GM19023 (cell line): Measurements from ENCODE around the gene IP6K3.

Experiments
- ATAC-seq: cut with Tn5 transposase; IDR thresholded peaks from one replicate; pipeline ENCODE4 v1.9.1; 2021; ENCODE audit warnings: mild to moderate bottlenecking, moderate library complexity; ENCODE audit not compliant: unreplicated experiment

The IP6K3 gene

DNA sequence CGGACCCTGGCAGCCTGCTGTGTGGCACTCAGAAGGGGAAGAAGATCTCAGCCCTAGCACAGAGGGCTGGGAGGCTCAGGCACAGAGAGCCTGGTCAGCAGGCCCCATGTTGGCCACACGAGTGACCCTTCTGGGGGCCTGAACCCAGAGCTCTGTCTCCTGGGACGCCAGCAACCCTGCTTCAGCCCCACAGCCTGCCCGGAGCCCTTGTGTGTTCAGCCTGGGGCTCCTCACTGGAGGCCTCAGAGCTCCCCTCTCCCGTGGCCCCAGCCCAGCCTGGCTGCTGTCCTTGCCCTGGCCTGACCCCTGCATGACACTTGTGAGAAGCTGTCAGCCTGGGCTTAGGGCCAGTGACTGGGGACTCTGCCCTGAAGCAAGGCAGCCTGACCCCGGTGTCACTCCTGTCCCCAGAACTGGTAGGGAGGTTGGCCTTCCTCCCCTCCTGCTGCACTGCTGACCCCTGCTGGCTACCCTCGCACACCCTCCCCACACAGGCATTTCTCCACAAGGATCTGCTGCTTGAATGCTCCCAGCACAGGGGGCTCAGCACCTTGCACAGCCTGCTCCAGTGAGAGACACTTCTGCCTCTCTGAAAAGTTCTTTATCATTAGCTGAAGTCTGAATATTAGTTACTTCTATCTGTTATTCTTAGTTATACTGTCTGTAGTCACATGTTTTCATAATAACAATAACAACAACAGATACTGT lies 15.4 kb upstream of the IP6K3 start:
- ATAC-seq, result no peak

DNA sequence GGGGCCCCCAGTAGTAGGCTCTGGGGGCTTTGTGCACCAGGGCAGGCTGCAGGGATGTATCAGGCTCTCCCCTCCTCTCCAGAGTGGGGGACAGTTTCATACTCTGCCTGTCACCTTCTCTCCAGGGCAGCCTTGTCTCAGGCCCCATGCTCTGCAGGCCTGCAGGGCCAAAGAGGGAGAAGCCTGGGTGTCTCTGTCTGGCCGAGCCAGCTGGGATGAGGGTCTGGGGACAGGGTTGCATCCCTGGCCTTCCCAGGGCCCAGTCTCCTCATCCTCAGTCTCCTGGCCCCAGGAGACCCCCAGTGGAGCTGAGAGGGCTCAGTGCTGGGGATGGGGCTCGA lies 14.8 kb upstream of the IP6K3 start:
- no peak for ATAC-seq

DNA sequence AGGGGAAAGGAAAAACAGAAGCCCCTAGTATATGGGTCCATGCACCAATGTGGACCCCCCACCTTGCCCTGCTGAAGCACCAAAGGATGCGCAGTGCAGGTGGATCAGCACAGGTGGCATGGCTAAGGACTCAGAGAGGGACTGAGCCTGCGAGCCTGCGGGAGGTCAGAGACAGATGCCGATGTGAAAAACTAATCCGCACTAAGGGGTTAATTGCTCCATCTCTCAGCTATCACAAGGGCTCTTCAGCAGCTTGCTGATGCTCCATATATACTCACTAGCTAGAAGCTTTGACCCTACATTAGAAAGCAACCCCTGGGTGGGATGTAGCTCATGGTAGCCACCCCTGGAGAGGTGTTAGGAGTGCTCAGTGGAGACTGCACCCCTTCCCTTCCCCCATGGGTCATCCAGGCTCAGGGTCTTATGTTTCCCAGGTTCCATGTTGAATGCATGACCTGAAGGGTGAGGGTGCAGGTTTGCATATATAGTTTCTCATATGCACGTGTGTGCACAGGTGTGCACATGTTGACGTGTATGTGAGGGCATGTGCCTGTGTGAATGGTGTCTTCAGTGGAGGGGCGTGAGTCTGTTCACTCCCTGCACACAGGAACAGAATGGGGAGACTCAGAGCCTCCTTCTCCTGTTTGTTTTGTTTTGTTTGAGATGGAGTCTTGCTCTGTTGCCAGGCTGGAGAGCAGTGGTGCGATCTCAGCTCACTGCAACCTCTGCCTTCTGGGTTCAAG lies 13.4 kb upstream of the IP6K3 start:
- no peak for ATAC-seq

DNA sequence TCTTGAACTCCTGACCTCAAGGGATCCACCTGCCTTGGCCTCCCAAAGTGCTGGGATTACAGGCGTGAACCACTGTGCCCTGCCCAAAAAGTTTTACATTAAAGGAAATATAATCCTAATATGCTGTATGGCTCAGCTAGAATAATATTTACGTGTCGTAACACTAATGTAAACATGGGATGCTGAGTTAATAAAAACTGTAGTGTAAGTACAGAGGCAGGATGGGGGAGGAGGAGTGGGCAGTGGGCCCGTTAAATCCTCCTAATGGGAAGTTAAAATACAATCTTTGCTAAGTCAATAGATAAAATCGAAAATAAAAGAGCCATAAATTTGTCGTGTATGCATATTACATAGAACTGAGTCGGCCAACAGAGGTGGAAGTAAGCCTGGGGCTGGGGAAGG lies 12.1 kb upstream of the IP6K3 start:
- ATAC-seq, result no peak

DNA sequence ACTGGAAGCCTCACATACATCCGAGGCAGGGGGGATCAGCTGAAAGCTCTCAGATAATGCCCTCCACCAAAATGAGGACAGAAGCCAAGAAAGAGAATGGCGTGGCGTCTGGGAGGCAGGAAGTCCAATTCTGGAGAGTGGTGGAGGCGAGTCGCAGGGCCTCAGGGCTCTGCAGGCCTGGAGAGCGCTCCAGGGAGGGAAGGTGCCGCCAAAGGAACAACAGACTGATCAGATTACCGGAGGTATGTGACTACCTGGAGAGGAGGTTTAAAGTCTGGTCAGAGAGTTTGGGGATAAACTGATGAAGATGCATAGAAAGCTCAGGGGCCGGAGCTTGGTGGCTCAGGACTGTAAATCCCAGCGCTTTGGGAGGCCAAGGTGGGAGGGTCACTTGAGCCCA lies 11.2 kb upstream of the IP6K3 start:
- no peak for ATAC-seq

DNA sequence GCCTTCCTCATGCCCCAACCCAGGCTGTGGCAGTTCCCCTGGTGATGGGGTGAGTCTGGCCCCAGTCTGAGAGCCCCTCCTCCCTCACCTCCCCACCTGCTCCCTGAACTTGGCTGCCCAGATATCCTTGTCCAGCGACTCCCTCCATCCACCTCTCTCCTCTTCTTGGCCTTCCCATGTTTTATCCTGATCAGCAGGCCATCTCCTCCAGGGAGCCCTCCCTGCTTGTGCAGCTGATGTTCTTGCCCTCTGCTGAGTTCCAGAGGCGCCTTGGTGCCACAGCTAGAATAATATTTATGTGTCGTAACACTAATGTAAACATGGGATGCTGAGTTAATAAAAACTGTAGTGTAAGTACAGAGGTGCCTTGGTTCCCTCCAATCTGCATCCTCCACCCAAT lies 10.4 kb upstream of the IP6K3 start:
- ATAC-seq, result no peak

DNA sequence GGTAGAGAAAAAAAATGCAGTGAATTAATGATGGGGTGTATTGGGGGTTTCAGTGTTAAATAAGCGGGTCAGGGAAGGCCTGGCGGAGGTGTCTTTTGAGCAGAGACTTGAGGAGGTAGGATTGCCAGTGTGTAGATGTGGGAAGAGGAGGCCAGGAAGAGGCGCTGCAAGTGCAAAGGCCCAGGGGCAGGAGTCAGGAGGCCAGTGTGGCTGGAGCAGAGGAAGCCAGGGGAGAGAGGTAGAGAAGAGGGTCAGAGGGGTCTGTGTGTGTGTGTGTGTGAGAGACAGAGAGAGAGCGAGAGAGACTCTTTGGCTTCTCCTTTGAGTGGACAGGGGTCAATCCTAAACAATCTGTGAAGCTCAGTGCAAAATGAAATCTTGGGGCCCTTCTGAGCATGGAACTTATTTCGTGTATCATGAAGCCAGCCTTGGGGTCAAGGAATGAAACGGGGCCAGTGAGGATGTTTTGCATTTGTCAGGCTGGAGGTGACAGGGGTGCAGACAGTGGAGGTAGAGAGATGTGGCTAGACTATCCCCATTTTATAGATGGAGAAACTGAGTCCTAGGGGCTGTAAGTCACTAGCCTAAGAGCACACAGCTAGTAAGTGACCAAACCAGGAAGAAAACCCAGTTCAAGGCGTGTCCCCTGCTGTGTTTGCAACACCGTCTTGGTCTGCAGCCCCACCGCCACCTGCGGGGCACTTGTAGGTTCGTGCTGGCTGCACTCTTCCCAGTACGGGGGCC lies 9.7 kb upstream of the IP6K3 start:
- no peak for ATAC-seq

DNA sequence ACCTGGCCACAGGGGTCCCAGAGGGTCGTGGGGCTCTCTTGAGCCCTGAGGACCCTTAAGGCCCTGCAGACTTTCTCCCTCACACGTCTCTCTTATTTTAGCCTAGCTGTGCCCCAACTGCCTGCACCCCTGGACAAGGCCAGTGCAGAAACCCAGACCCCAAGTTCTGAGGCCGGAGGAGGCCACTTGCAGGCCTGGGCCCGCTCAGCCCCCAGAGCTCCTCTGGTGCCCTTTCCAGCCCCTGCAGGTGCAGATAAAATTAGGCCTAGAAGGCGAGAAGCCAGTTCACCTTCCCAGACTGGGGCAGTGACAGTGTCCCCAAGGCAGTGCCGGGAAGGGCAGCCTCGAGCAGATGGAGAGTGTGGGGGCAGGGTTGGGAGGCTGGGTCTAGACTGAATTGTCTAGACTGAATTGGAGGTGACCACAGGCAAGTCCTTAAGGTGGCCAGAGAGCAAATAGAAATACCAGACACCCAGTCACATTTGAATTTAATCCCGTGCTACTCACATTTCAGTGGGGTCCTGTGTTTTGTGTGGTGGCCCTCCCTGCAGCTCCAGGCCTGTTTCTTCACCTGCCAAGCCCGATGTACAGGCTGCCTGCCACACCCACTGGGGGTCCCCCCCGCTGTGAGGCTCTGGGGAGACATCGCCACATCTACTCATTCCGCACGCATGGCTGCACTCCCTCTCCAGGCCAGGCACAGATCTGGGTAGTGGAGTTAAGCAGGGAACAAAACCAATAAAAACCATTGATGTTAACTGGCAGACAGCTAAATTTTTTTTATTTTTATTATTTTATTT lies 8.6 kb upstream of the IP6K3 start:
- ATAC-seq, result no peak

DNA sequence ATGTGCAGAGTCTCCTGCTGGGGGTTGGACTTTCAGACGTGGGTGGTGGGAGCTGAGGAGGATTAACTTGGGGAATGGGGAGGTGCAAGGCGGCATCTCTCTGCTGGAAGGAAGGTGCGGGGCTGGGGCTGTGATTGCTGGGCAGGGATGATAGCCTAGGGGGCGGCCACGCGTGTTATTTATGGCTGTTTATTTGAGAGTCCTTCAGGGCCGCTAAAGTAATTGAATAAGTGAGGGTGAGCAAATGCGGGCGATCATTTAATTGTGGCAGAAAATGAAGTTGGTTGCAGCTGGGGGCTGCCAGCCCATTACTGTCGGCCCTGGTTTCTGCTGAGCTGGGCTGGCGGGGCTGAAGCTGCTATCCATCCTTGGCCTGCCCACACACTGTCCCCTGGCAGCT lies 7.5 kb upstream of the IP6K3 start:
- no peak for ATAC-seq

DNA sequence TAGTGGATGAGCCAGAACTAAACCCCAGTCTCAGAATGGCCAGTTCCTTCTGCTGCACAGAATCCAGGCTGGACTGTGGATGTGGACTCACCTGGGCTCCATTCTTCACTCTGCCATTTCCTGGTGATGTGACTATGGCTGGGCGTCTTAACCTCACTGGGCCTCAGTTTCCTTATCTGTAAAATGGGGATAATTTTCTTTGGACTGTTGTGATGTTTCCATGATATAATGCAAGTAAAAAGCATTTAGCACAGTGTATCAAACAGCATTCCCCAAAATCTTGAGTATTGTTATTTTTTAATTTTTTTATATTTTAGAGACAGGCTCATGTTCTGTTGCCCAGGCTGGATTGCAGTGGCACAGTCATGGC lies 5.9 kb upstream of the IP6K3 start:
- no peak for ATAC-seq

DNA sequence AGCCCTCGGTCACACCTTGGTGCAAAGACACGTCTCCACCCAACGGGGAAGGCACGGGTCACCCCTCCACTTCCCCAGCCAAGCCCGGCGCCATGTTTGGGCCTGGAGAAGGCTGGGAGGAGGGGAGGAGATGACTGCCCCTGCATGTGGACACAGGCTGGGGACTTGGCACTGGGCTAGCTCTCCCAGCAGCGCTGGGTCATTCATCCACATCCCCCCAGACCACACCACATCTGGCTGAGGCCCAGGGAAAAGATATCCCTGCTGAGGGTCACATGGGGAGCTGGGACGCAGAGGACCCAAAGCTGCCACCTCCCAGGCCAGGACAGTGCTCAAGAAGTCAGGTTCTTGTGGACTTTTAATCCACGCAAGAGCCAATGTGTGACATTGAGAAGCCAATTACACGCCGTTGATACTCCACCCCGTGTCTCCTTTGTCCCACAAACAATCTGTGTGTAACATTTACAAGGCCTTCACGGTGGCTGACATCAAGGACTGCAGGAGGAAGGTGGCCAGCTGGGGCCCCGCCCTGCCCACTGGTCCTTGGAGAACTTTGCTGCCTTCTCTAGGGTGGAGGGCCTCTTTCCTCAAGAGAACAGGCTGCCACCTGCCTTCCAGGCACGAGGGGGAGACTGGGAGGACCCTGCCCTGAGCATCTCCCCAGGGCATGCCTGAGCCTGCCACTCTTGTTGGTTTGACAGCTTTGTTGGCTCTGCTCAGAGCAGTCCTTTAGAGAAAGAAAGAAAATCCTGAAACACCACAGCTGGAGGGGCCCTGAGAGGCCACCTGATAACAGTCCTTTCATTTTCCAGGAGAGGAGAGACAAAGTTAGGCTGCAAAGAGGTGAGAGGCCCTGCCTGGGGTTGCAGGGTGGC lies 5.3 kb upstream of the IP6K3 start:
- no peak for ATAC-seq

DNA sequence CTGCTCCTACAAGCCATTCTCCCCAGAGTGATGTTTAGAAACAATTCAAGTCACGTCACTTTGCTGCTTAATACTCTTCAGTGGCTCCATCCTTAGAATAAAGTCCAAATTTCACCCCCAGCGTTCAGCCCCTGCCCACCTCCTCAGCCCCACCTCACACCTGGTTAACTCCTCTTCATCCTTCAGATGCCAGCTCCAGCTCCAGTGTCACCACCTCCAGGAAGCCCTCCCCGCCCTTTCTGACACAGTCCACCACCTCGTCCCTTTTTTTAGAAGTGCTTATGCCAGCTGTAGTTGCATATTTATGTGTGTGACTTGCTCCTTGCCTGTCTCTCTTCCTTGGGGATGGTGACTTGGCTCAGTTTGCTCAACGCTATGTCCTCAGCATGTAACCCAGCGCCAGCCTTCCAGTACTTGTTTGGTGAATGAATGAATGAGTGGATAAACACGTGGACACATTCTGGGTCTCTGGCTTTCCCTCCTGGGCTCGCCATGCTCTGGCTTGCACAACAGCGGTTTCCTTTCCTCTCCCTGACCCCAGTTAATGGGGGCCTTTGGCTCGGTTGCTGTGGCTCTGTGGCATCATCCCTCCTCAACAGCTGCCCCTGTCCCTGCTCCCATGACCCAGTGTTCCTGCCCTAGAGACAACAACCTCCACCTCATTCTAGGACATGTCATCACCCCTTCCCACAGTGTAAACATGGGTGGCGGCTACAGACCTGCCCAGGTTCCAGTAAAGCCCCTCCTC lies 3.7 kb upstream of the IP6K3 start:
- ATAC-seq, result no peak

DNA sequence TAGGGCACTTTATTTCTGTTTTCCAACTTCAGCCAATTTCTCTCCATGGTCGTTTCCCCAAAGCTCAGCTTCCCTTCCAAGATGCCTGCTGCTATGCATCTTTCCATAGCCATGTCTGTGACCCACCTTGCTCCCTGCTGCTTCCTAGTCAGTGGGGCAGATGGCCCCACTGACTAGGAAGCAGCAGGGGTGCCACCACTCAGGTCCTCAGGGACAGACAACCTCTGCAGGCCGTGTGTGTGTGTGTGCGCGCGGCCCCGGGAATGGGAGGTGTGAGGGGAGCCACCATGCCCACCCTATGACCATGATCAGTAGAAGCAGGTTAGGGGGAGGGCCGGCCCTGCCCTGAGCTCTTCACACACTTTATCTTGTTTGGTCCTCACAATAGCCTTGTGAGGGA lies 2.7 kb upstream of the IP6K3 start:
- ATAC-seq, result no peak

DNA sequence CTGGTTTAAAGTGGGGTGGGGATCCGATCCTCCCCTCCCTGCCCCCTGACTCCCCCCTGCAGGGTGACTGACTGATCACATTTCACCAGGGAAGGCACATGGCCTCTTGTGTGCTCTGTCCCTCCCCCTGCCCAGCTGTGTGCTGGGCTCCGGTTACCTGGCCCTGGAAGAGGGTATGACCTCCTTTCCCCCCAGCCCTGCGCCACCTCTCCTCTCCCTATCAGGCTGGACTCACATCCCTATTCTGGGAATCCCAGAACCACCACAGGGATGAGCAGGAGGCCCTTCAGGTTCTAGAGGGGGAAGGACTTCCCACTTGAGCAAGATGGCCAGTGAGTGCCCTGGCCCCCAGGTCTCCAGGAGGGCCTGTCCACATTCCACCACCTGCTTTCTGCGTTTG lies 2.1 kb upstream of the IP6K3 start:
- ATAC-seq, result no peak

DNA sequence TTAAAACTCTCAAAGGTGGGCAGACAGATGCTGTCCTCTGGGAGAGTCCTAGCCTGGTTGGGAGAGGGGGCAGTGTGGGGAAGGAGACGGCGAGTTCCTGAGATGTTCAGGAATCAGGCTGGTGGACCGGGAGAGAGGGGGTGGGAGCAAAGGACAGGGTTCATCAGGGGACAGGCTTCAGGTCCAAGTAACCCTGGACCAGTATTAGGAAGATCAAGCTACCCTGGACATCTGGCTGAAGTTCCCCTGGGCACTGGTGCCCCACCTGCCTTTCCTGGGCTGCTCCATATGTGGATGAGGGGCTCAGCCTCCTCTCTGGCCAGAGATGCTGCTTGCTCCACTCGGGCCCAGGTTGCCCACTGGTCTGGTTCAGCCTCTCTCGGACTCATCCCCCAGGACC lies 1.1 kb upstream of the IP6K3 start:
- no peak for ATAC-seq

DNA sequence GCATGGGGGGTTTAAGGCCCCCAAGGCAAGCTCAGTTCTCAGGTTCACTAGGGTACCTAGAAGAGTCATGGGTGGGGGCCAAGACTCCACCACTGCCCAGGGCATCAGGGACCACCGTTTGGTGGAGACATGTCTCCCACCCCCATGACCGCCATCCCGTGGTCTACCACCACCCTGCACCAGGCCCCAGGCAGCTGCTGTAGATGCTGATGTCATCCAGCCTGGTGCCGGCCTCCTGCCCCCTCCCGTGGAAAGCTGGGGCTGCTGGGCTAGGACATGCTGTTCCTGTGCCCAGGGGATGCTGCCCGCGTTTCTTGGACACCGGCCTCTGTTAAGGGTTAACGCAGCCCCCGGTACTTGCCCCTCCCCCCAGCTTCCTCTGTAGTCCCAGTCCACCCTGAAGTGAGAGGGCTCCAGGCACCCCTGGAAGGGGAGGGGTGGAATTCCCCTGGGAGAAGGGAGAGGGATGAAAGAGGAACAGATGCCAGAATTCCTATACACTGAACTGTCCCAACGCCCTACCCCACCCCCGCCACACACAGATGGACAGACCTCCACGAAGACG lies 587 bp downstream of the IP6K3 start:
- ATAC-seq, result no peak

DNA sequence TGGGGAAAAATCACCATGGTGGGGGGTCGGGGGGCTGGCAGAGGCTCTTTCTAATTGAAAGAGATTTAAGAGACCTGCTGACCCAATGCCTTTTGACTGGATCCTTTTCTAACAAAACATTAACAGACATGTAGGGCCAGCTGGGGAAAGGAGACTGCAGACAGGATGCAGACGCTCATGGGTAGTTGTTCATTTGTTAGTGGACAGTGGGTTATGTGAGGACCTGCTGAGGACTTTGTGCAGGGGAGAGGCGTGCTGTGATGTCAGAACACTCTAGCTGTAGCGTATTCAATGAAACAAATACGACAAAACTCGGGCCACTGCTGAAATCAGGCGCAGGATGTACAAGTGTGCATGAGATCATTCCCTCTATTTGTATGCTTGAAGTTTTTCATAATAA lies 1.2 kb downstream of the IP6K3 start:
- ATAC-seq, result no peak

DNA sequence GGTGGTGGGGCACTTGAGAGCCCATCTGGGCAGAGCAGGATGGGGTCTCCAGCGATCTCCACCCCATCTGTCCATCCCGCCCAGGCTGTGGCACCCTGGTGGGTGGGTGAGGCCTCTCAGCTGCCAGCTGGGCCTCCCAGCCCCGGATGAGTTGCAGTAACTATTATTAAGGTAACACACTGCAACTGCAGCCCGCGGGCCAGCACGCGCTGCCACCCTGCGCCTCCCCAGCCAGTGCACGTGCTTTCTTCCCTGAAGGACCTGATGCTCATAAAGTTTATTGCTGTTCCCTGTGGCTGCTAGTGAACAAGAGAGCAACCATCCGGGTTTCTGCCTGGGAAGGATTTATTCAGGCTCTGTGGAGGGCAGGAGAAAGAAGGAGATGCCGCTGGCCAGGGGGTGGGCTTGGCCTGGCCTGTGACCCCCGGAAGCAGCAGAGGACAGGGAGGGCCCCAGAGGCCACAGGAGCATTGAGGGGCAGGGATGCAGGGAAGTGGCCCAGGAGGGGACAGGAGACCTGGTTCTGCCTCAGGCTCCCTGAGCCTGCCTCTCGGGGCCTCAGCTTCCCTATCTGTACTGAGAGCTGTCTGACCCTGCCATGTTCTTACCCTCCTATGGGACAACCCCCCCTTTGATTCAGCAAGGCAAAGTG lies 1.7 kb downstream of the IP6K3 start:
- no peak for ATAC-seq
